Sigmoid colon (tissue), 4 donors: ENCODE measurements around the gene MRPL53.

Experiments
- CTCF ChIP-seq, 4 experiments: fragments of 450-650 bp in 3 of 4; fragments of 200-600 bp in 1 of 4; IDR thresholded peaks; one replicate each; pipeline ENCODE4 v1.5.1; 2016 to 2019; ENCODE audit warnings: antibody characterized with exemption in 4 of 4, mild to moderate bottlenecking in 3 of 4, moderate library complexity in 2 of 4
- EP300 ChIP-seq, 4 donors: sonication (generic); formaldehyde crosslinking; IDR thresholded peaks; one replicate each; pipeline ENCODE4 v1.6.1; 2017; ENCODE audit warnings: antibody characterized with exemption in 4 of 4
- POLR2A ChIP-seq, 2 donors: fragments of 450-650 bp; IDR thresholded peaks; one replicate each; pipeline ENCODE4 v1.6.1; 2016; ENCODE audit warnings: antibody characterized with exemption in 2 of 2, mild to moderate bottlenecking in 2 of 2, moderate library complexity in 2 of 2
- POLR2AphosphoS5 ChIP-seq, 4 donors: sonication (generic); formaldehyde crosslinking; IDR thresholded peaks; one replicate each; pipeline ENCODE4 v1.6.1; 2017; ENCODE audit warnings: antibody characterized with exemption in 4 of 4

GRCh38 chr2:74439373-74439772 lies 33.1 kb downstream of the MRPL53 start:
- TF ChIP-seq CTCF (IDR thresholded peaks at IDR 0.05), result no peak
- no peak for TF ChIP-seq EP300 (IDR thresholded peaks at IDR 0.05)
- TF ChIP-seq POLR2A (IDR thresholded peaks at IDR 0.05), result no peak
- TF ChIP-seq POLR2AphosphoS5 (IDR thresholded peaks at IDR 0.05), result no peak
